OCI-LY7 (cell line): Measurements from ENCODE around the gene ATP2A3.

ENCODE experiments used
- CTCF ChIP-seq: fragments of 200-600 bp; sonication (generic); conservative IDR thresholded peaks from 2 replicates; pipeline ENCODE4 v1.5.1; 2014; ENCODE audit warnings: mild to moderate bottlenecking, antibody characterized with exemption, low read length, moderate library complexity, mixed read lengths
- EZH2phosphoT487 ChIP-seq: fragments of 200-600 bp; sonication (generic); IDR thresholded peaks from 2 replicates; pipeline ENCODE4 v1.6.1; 2018; ENCODE audit warnings: low read depth, borderline replicate concordance, mild to moderate bottlenecking, mixed run types, antibody characterized with exemption, low read length, moderate library complexity, mixed read lengths

- TF ChIP-seq CTCF, result no peak
- TF ChIP-seq EZH2phosphoT487, result no peak
These were observed 76.8 kb downstream of the ATP2A3 start for GRCh38 chr17:3887394-3887793.
